ENCODE data around the gene TSPAN7.

TSPAN7 gene

GRCh38 chrX:38679695-38680094 is 118.4 kb downstream of the TSPAN7 start:
- DNase-seq (ENCODE audit: low read depth in 2 of 2, low spot score in 1 of 2) = no peak

GRCh38 chrX:38682095-38682494 is 120.8 kb downstream of the TSPAN7 start:
- DNase-seq (ENCODE audit: low read depth in 2 of 2, low spot score in 1 of 2) = no peak

DNA sequence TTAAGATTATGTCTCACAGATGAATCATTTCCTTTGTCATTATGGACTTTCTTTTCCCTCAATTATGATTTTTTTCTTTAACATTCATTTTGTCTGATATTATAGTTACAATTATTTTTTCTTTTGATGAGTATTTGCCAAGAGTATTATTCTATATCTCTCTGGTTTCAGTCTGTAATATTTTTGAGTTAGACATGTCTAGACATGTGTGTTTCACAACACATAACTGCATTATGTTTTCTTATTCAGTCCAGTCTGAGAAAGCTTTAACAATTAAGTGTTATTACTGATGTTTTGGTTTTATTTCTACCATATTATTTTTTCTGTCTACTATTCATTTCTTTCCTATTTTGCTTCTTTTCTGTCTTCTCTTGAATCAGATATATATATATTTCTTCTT is 131.6 kb downstream of the TSPAN7 start:
- DNase-seq (ENCODE audit: low read depth in 2 of 2, low spot score in 1 of 2) = no peak

DNA sequence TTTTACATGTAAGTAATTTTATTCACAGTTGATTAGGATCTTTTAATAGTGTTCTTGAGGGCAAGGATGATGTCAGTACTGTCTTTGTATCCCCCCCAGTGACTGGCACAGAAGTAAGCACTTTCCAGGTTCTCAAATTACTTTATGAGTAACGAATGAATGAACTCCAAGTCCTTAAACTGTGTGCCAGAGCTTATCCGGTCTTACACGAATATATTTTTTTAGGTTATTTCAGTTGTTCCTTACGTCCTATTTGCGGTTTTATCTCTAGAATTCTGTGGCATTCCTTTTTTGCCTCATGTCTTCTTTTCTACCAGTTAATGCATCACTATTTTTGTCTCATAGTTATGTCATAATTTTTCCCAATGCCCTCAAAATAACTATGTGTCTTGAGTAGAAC is 133.1 kb downstream of the TSPAN7 start:
- DNase-seq (ENCODE audit: low read depth in 2 of 2, low spot score in 1 of 2) = no peak

- DNase-seq (ENCODE audit: low read depth in 2 of 2, low spot score in 1 of 2) = no peak
Measured at GRCh38 chrX:38697461-38697860, 136.1 kb downstream of the TSPAN7 start.

GRCh38 chrX:38699121-38699520 is 137.8 kb downstream of the TSPAN7 start:
- DNase-seq (ENCODE audit: low read depth in 2 of 2, low spot score in 1 of 2) = no peak

DNA sequence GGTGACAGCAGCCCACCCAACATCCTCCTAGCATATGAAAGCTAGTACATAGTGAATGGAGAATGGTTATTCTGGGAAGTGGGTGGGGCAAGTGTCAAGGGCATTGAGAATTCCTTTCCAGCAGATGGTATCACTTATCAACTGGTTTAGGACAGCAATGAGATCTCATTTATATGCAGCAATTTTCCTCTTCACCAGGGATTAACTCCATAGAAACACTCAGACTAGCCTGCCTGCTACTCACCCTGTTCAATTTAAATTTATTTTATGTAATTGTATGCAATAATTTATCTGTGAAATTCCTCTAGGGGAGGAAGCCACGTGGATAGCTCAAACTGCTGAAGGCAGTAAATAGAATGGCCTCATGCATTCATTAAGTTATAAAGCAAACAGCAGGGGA is 138.4 kb downstream of the TSPAN7 start:
- DNase-seq (ENCODE audit: low read depth in 2 of 2, low spot score in 1 of 2) = no peak

DNA sequence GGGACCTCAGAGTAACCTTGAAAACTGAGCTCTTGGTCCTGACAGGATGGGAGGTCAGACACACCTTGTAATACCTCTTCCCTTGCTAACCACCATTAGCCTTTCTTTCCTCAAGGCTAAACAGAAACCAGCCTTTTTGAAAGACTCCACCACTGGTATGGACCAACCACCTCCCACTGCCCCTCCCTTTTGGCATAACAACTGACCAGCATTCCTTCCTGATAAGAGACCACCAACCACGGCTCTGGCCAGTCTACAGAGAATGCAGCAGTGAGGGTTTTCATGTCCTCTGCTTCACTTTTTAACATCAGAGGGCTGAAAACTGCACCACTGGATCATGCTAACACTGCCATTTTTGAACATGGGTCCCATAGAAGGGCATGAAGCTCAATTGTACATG is 139.7 kb downstream of the TSPAN7 start:
- no peak for DNase-seq (ENCODE audit: low read depth in 2 of 2, low spot score in 1 of 2)

- no peak for DNase-seq (ENCODE audit: low read depth in 2 of 2, low spot score in 1 of 2)
Measured at GRCh38 chrX:38704146-38704882, 143.0 kb downstream of the TSPAN7 start.

DNA sequence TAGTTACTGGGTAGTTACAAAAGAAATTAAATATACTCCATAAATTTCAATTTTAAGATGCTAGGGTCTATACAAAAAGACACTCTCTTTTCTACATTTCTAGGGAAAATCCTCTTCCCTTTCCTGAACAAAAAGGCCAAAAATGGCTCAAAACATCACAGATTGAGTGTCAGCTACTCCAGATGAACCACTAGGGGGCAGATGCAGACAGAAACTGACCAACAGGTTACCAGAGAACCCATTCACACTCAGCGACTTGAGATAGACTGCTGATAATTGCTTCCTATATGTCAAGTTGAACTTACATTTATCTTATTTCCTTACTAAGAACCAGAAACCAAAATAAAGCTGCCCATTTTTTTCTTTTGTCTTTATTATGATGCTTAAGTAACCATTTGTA is 156.5 kb downstream of the TSPAN7 start:
- DNase-seq (ENCODE audit: low read depth in 2 of 2, low spot score in 1 of 2) = no peak

- DNase-seq (ENCODE audit: low read depth in 2 of 2, low spot score in 1 of 2) = no peak
Measured at GRCh38 chrX:38718311-38718710, 157.0 kb downstream of the TSPAN7 start.

- no peak for DNase-seq (ENCODE audit: low read depth in 2 of 2, low spot score in 1 of 2)
Measured at GRCh38 chrX:38726612-38727011, 165.3 kb downstream of the TSPAN7 start.

- DNase-seq (ENCODE audit: low read depth in 2 of 2, low spot score in 1 of 2) = no peak
Measured at GRCh38 chrX:38727668-38728067, 166.3 kb downstream of the TSPAN7 start.

GRCh38 chrX:38732866-38733265 is 171.5 kb downstream of the TSPAN7 start:
- DNase-seq (ENCODE audit: low read depth in 2 of 2, low spot score in 1 of 2) = no peak
